ENCODE data around the gene NT5DC1.

Gene NT5DC1

GRCh38 chr6:116168148-116168547 lies 67.5 kb downstream of the NT5DC1 start:
- Histone ChIP-seq H2AFZ (ENCODE audit: low read length) (no peak overlapping the region), H3F3A (ENCODE audit: insufficient read depth, low read length) (no peaks in the 10 kb centered on the region), H3K9ac (ENCODE audit: low read length) (no peak overlapping the region), H3K4me3 (ENCODE audit: low read length) (no peak overlapping the region), H3K27ac (ENCODE audit: low read length) (no peak overlapping the region), H3K36me3 (replicated peaks; ENCODE audit: insufficient read depth, low read length) (no peaks in the 10 kb centered on the region), H3K27me3 (replicated peaks; ENCODE audit: insufficient read depth, low read length) (no peaks in the 10 kb centered on the region), H3K9me2 (replicated peaks; ENCODE audit: insufficient read depth, low read length) (no peaks in the 10 kb centered on the region), H3K4me1 (ENCODE audit: low read length) (no peaks in the 10 kb centered on the region), H3K79me2 (ENCODE audit: low read length) (no peaks in the 10 kb centered on the region), H4K20me1 (ENCODE audit: insufficient read depth, low read length) (no peaks in the 10 kb centered on the region), H3K4me2 (ENCODE audit: low read depth, low read length) (no peak overlapping the region), H3K9me3 (replicated peaks; ENCODE audit: insufficient read depth, low read length) (no peaks in the 10 kb centered on the region)
- no peak for DNase-seq
- TF ChIP-seq EZH2phosphoT487 (IDR thresholded peaks at IDR 0.05; ENCODE audit: low read length): no peak
- TF ChIP-seq, protein P1, sequence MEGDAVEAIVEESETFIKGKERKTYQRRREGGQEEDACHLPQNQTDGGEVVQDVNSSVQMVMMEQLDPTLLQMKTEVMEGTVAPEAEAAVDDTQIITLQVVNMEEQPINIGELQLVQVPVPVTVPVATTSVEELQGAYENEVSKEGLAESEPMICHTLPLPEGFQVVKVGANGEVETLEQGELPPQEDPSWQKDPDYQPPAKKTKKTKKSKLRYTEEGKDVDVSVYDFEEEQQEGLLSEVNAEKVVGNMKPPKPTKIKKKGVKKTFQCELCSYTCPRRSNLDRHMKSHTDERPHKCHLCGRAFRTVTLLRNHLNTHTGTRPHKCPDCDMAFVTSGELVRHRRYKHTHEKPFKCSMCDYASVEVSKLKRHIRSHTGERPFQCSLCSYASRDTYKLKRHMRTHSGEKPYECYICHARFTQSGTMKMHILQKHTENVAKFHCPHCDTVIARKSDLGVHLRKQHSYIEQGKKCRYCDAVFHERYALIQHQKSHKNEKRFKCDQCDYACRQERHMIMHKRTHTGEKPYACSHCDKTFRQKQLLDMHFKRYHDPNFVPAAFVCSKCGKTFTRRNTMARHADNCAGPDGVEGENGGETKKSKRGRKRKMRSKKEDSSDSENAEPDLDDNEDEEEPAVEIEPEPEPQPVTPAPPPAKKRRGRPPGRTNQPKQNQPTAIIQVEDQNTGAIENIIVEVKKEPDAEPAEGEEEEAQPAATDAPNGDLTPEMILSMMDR (IDR thresholded peaks at IDR 0.05; ENCODE audit: low read length): no peak

DNA sequence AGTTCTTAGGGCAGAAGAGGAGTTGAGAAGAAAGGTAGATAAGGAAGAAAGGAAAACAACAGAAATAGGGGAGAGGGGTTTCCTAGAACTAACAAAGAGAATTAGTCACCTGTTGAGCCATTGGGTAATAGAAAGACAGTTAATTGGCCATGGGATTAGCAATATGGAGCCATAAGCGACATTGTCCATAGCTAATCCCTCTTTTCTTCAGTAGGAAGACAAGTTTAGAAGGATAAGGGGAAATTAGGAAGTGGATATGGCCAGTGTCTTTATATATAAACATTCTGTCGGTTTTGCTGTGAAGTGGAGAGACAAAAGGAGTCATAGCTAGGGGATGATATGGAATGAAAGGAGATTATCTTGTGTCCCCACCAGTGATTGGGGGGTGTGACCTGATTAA lies 69.2 kb downstream of the NT5DC1 start:
- no peaks in the 10 kb centered on the region for H3K4me1 ChIP-seq (ENCODE audit: low read length)
- no peak overlapping the region for H3K4me2 ChIP-seq (ENCODE audit: low read depth, low read length)
- H3K36me3 ChIP-seq (replicated peaks; ENCODE audit: insufficient read depth, low read length): no peaks in the 10 kb centered on the region
- no peak overlapping the region for H3K27ac ChIP-seq (ENCODE audit: low read length)
- no peaks in the 10 kb centered on the region for H3F3A ChIP-seq (ENCODE audit: insufficient read depth, low read length)
- H3K4me3 ChIP-seq (ENCODE audit: low read length): no peak overlapping the region
- no peaks in the 10 kb centered on the region for H3K9me2 ChIP-seq (replicated peaks; ENCODE audit: insufficient read depth, low read length)
- no peak for DNase-seq
- no peaks in the 10 kb centered on the region for H3K27me3 ChIP-seq (replicated peaks; ENCODE audit: insufficient read depth, low read length)
- H2AFZ ChIP-seq (ENCODE audit: low read length): no peak overlapping the region
- H4K20me1 ChIP-seq (ENCODE audit: insufficient read depth, low read length): no peaks in the 10 kb centered on the region
- TF ChIP-seq, protein P1 (IDR thresholded peaks at IDR 0.05; ENCODE audit: low read length): no peak
- no peak for TF ChIP-seq EZH2phosphoT487 (IDR thresholded peaks at IDR 0.05; ENCODE audit: low read length)
- TF ChIP-seq EZH2 (optimal IDR thresholded peaks at IDR 0.05; ENCODE audit: low read depth, low read length): no peak
- H3K9me3 ChIP-seq (replicated peaks; ENCODE audit: insufficient read depth, low read length): no peaks in the 10 kb centered on the region
- no peaks in the 10 kb centered on the region for H3K79me2 ChIP-seq (ENCODE audit: low read length)
- no peak overlapping the region for H3K9ac ChIP-seq (ENCODE audit: low read length)

DNA sequence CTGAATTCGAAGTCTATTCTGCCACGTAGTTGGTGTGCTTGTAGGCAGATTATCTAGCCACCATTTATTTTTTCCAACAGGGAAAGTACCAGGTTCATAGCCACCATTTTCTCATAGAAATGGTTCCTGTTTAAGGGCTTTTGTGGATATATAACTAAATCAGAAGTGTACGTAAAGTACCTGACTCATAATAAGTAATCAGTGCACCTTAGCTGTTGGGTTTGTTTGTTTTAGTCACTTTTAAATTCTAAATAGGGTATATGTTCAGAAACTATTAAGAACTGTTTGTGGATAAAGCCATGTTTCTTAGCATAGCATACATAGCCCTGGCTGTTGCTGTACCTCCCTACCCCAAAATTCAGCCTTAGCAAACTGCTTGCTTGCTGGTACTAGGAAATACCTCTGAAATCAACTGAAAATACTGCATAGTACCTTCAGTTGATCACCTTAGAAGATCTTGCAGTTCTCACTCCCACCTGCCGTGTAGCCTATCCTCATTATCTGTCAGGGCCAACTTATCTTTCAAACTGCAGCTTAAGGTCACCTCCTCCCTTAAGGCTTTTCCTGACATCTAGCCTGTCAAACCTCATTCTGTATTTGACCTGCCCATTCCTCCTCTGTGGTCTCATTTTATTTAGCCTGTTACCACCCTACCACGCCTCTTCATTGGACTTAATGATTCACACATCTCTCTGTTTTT lies 69.9 kb downstream of the NT5DC1 start:
- Histone ChIP-seq H3K4me3 (ENCODE audit: low read length) (no peak overlapping the region), H3K79me2 (ENCODE audit: low read length) (no peaks in the 10 kb centered on the region), H3K4me1 (ENCODE audit: low read length) (no peaks in the 10 kb centered on the region), H2AFZ (ENCODE audit: low read length) (no peak overlapping the region), H4K20me1 (ENCODE audit: insufficient read depth, low read length) (no peaks in the 10 kb centered on the region), H3K9me3 (replicated peaks; ENCODE audit: insufficient read depth, low read length) (no peaks in the 10 kb centered on the region), H3F3A (ENCODE audit: insufficient read depth, low read length) (no peaks in the 10 kb centered on the region), H3K4me2 (ENCODE audit: low read depth, low read length) (no peak overlapping the region), H3K27me3 (replicated peaks; ENCODE audit: insufficient read depth, low read length) (no peaks in the 10 kb centered on the region), H3K9ac (ENCODE audit: low read length) (no peak overlapping the region), H3K9me2 (replicated peaks; ENCODE audit: insufficient read depth, low read length) (no peaks in the 10 kb centered on the region), H3K36me3 (replicated peaks; ENCODE audit: insufficient read depth, low read length) (no peaks in the 10 kb centered on the region), H3K27ac (ENCODE audit: low read length) (no peak overlapping the region)
- TF ChIP-seq EZH2phosphoT487 (IDR thresholded peaks at IDR 0.05; ENCODE audit: low read length) (no peak), EZH2 (optimal IDR thresholded peaks at IDR 0.05; ENCODE audit: low read depth, low read length) (no peak)
- TF ChIP-seq, protein P1 (IDR thresholded peaks at IDR 0.05; ENCODE audit: low read length): no peak
- no peak for DNase-seq
